Loucy (cell line): Measurements from ENCODE around the gene XAB2.

Source experiments
- H2AFZ ChIP-seq: fragments of 200-600 bp; sonication (generic); 2 replicates; pipeline ENCODE4 v1.6.0; 2016; ENCODE audit warnings: antibody characterized with exemption, mild to moderate bottlenecking, low read length, moderate library complexity
- H3F3A ChIP-seq: fragments of 200-600 bp; 2 replicates; pipeline ENCODE4 v1.6.0; 2016; ENCODE audit warnings: antibody characterized with exemption, low read depth, mild to moderate bottlenecking
- H3K27me3 ChIP-seq: fragments of 200-600 bp; sonication (generic); 2 replicates; pipeline ENCODE4 v1.6.1; 2014; ENCODE audit warnings: low read length, mild to moderate bottlenecking; ENCODE audit not compliant: insufficient read depth, poor library complexity, severe bottlenecking
- H3K36me3 ChIP-seq: fragments of 200-600 bp; sonication (generic); 2 replicates; pipeline ENCODE4 v1.6.1; 2016; ENCODE audit warnings: low read length; ENCODE audit not compliant: insufficient read depth
- H3K4me1 ChIP-seq: fragments of 200-600 bp; sonication (generic); 2 replicates; pipeline ENCODE4 v1.5.1; 2014; ENCODE audit warnings: low read length, mild to moderate bottlenecking; ENCODE audit not compliant: insufficient read depth, poor library complexity, severe bottlenecking
- H3K4me2 ChIP-seq: fragments of 200-600 bp; sonication (generic); 2 replicates; pipeline ENCODE4 v1.6.0; 2014; ENCODE audit warnings: antibody characterized with exemption, low read length, low read depth, mild to moderate bottlenecking; ENCODE audit not compliant: poor library complexity, severe bottlenecking
- H3K4me3 ChIP-seq: fragments of 200-600 bp; sonication (generic); 2 replicates; pipeline ENCODE4 v1.5.1; 2014; ENCODE audit warnings: low read length, mild to moderate bottlenecking, mixed read lengths; ENCODE audit not compliant: poor library complexity, severe bottlenecking
- H3K79me2 ChIP-seq: fragments of 200-600 bp; sonication (generic); 2 replicates; pipeline ENCODE4 v1.6.1; 2014; ENCODE audit warnings: low read length; ENCODE audit not compliant: insufficient read depth
- H3K9ac ChIP-seq: fragments of 200-600 bp; sonication (generic); 2 replicates; pipeline ENCODE4 v1.6.0; 2014; ENCODE audit warnings: mild to moderate bottlenecking, low read depth, low read length, moderate library complexity; ENCODE audit not compliant: poor library complexity, severe bottlenecking
- H3K9me2 ChIP-seq: fragments of 200-600 bp; sonication (generic); replicated peaks from 2 replicates; pipeline ENCODE4 v1.6.1; 2016; ENCODE audit warnings: low read depth, low read length, mixed read lengths
- H3K9me3 ChIP-seq: fragments of 200-600 bp; sonication (generic); 2 replicates; pipeline ENCODE4 v1.6.1; 2014; ENCODE audit warnings: mild to moderate bottlenecking, antibody characterized with exemption, low read length, low read depth; ENCODE audit not compliant: insufficient read depth
- H4K20me1 ChIP-seq: fragments of 200-600 bp; sonication (generic); 2 replicates; pipeline ENCODE4 v1.6.0; 2014; ENCODE audit warnings: antibody characterized with exemption, low read length, mild to moderate bottlenecking; ENCODE audit not compliant: insufficient read depth, poor library complexity, severe bottlenecking
- EZH2phosphoT487 ChIP-seq: fragments of 200-600 bp; IDR thresholded peaks from 2 replicates; pipeline ENCODE4 v1.6.1; 2018; ENCODE audit warnings: antibody characterized with exemption, mild to moderate bottlenecking, moderate library complexity, borderline replicate concordance
- TF ChIP-seq, protein P1 (sequence below): fragments of 200-600 bp; sonication (generic); conservative IDR thresholded peaks from 2 replicates; pipeline ENCODE4 v1.5.1; 2014; ENCODE audit warnings: mild to moderate bottlenecking, antibody characterized with exemption, low read length

The XAB2 gene

DNA sequence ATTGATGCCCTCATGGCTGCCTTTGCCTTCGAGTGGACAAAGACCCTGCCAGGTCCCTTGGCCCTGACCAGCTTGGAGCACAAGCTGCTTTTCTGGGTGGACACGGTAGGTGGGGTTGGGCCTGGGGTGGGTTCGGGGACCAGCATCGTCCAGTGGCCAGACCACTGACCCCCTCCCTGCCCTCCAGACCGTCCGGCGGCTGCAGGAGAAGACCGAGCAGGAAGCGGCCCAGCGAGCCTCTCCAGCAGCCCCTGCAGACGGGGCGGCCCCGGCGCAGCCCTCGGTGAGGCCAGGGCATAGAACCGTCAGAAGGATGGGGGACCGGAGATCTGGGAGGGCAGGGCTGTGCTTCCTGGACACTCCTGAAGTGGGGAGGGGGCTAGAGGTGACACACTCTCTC, 23.1 kb downstream of the XAB2 start:
- no peaks in the 10 kb centered on the region for H4K20me1 ChIP-seq
- H3K36me3 ChIP-seq: no peaks in the 10 kb centered on the region
- no peaks in the 10 kb centered on the region for H3K9me2 ChIP-seq
- H3F3A ChIP-seq: no peaks in the 10 kb centered on the region
- H3K9me3 ChIP-seq: no peaks in the 10 kb centered on the region
- no peak for TF ChIP-seq EZH2phosphoT487
- TF ChIP-seq, protein P1, sequence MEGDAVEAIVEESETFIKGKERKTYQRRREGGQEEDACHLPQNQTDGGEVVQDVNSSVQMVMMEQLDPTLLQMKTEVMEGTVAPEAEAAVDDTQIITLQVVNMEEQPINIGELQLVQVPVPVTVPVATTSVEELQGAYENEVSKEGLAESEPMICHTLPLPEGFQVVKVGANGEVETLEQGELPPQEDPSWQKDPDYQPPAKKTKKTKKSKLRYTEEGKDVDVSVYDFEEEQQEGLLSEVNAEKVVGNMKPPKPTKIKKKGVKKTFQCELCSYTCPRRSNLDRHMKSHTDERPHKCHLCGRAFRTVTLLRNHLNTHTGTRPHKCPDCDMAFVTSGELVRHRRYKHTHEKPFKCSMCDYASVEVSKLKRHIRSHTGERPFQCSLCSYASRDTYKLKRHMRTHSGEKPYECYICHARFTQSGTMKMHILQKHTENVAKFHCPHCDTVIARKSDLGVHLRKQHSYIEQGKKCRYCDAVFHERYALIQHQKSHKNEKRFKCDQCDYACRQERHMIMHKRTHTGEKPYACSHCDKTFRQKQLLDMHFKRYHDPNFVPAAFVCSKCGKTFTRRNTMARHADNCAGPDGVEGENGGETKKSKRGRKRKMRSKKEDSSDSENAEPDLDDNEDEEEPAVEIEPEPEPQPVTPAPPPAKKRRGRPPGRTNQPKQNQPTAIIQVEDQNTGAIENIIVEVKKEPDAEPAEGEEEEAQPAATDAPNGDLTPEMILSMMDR: no peak
- H3K9ac ChIP-seq: no peak overlapping the region
- no peak overlapping the region for H2AFZ ChIP-seq
- H3K4me1 ChIP-seq: no peaks in the 10 kb centered on the region
- no peak overlapping the region for H3K4me2 ChIP-seq
- H3K79me2 ChIP-seq: no peaks in the 10 kb centered on the region
- no peaks in the 10 kb centered on the region for H3K27me3 ChIP-seq
- no peak overlapping the region for H3K4me3 ChIP-seq

DNA sequence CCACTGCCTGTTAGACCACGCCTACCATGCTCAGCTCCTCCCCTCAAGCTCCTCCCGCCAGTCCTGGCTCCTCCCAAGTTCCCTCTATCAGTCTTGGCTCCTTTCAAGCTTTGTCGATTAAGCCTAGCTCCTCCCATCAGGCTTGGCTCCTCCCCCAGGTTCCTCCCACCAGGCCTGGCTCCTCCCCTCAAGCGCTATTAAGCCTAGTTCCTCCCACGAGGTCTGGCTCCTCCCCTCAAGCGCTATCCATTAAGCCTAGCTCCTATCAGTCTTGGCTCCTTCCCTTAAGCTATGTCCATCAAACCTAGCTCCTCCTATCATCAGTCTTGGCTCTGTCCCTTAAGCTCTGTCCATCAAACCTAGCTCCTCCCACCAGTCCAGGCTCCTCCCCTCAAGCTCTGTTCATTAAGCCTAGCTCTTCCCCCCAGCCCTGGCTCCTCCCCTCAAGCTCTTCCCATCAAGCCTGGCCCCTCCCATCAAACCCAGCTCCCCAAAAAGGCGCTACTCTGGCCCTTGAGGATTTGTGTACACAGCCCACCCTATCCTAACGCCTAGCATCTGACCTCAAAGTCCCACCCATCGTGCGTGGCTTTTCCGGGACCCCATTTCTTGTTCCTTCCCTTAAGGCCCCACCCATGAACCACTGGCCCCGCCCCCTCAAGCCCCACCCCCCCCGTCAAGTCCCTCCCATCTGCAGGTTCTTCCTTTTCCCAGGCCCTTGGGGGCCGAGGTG, 23.7 kb downstream of the XAB2 start:
- TF ChIP-seq EZH2phosphoT487: no peak
- TF ChIP-seq, protein P1: no peak
- Histone ChIP-seq H3K9ac (no peak overlapping the region), H3K9me3 (no peaks in the 10 kb centered on the region), H3K36me3 (no peaks in the 10 kb centered on the region), H2AFZ (no peak overlapping the region), H3K4me3 (no peak overlapping the region), H3K27me3 (no peaks in the 10 kb centered on the region), H3F3A (no peaks in the 10 kb centered on the region), H3K9me2 (no peaks in the 10 kb centered on the region), H4K20me1 (no peaks in the 10 kb centered on the region), H3K4me2 (no peak overlapping the region), H3K4me1 (no peaks in the 10 kb centered on the region), H3K79me2 (no peaks in the 10 kb centered on the region)

DNA sequence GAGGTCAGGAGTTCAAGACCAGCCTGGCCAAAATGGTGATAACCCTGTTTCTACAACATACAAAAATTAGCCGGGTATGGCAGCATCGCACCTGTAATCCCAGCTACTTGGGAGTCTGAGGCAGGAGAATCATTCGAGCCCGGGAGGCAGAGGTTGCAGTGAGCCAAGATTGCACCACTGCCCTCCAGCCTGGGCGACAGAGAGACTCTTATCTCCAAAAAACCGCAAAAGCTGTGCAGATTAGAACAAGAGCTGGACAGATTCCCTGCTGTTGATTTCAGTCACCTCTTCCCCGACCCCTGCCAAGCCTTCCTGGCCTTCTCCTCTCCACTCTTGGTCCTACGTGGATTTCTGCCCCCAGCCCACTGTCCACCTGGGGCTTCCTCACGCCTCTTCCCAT, 25.4 kb downstream of the XAB2 start:
- Histone ChIP-seq H3K4me2 (no peak overlapping the region), H3K9me3 (no peaks in the 10 kb centered on the region), H3K36me3 (no peaks in the 10 kb centered on the region), H3K4me3 (no peak overlapping the region), H3K4me1 (no peaks in the 10 kb centered on the region), H3F3A (no peaks in the 10 kb centered on the region), H2AFZ (no peak overlapping the region), H3K9ac (no peak overlapping the region), H3K27me3 (no peaks in the 10 kb centered on the region), H3K79me2 (no peaks in the 10 kb centered on the region), H3K9me2 (no peaks in the 10 kb centered on the region), H4K20me1 (no peaks in the 10 kb centered on the region)
- TF ChIP-seq, protein P1: no peak
- TF ChIP-seq EZH2phosphoT487: no peak
